ENCODE data around the gene IL1B. TPM values are rescaled to one million over a fixed set of nuclear protein-coding genes. Genes with fewer than 3 reads are reported as not detected.
A peak's percentile ranks its signal among the peaks of the same experiment; 100 is the strongest.

Gene IL1B
- total RNA-seq, 5 donors from 2014 or later (not counting 1 experiment from before 2014, with no cell fraction given) = 0.76 to 4.4 (median 0.97) TPM; not detected in 1

DNA sequence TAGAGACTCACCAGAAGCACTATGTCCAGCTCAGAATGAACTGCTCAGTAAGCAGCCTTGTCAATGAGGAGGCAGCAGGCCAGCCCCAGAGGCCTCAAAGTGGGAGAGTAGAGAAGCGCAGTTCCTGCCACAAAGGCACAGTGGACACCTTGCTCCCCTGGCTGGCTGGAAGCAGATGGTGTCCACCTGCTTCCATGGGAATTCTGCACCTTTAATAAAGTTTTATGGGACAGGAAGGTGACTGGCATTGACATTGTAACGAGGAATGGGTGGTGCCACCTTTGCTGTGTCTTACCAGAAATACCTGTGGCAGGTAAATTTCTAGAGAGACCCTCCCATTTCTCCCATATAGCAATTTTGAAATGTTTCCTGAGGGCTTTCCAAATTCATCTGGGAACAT is 6.7 kb upstream of the IL1B start:
- no peaks in the 10 kb centered on the region for H3K4me1 ChIP-seq (ENCODE audit: control insufficient read depth in 1 of 2, extremely low read depth in 1 of 2, insufficient read depth in 2 of 2, low read length in 2 of 2)
- H3K27me3 ChIP-seq (replicated peaks in 1 of 2; ENCODE audit: control insufficient read depth in 2 of 2, extremely low read depth in 1 of 2, insufficient read depth in 2 of 2, low read length in 1 of 2) = peaks cover 0 to 9% of the 10 kb centered on the region in 2 experiments
- no peaks in the 10 kb centered on the region for H3K9me3 Mint-ChIP-seq
- no peaks in the 10 kb centered on the region for H3K36me3 ChIP-seq (ENCODE audit: control insufficient read depth in 2 of 2, extremely low read depth in 1 of 2, insufficient read depth in 1 of 2, low read length in 1 of 2)
- H3K9me3 ChIP-seq = no peaks in the 10 kb centered on the region
- H3K27ac Mint-ChIP-seq = no peak overlapping the region
- ATAC-seq (replicated peaks in 1 of 4) = no peak
- DNase-seq = no peak
- POLR2A ChIA-PET = no interaction called here
- WGBS (ENCODE audit: insufficient coverage) = 100% methylated on average over 1 of the region's 2 CpGs
- H3K4me1 Mint-ChIP-seq = peaks cover 0 to 8% (median 2%) of the 10 kb centered on the region in 3 donors
- H3K27ac ChIP-seq (ENCODE audit: low read length) = no peak overlapping the region
- CTCF ChIA-PET = no interaction called here
- H3K4me3 ChIP-seq (ENCODE audit: control insufficient read depth in 1 of 2, extremely low read depth in 1 of 2, low read length in 1 of 2) = no peak overlapping the region
- H3K4me3 Mint-ChIP-seq = no peak overlapping the region
- no peaks in the 10 kb centered on the region for H3K36me3 Mint-ChIP-seq
- H3K27me3 Mint-ChIP-seq = peaks cover 32% of the 10 kb centered on the region in 2 donors

GRCh38 chr2:112841295-112842044 is 4.9 kb upstream of the IL1B start:
- POLR2A ChIA-PET = no interaction called here
- CTCF ChIA-PET = no interaction called here

GRCh38 chr2:112840068-112840445 is 3.5 kb upstream of the IL1B start:
- H3K27ac ChIP-seq (ENCODE audit: low read length) = no peak overlapping the region
- no peak for DNase-seq
- WGBS (ENCODE audit: insufficient coverage) = no CpG with 5 or more reads among the region's 1 CpG
- peaks cover 0 to 8% (median 6%) of the 10 kb centered on the region in 3 donors for H3K4me1 Mint-ChIP-seq
- ChIA-PET POLR2A (no interaction called here), CTCF (interaction anchor here in 1 of 2 donors (0.6 kb wide), 1 partner anchor 30 kb away, joined by 3 read pairs; no protein-coding TSS in a partner anchor)
- ATAC-seq (replicated peaks in 1 of 4) = no peak
- H3K9me3 ChIP-seq = no peaks in the 10 kb centered on the region
- no peaks in the 10 kb centered on the region for H3K36me3 ChIP-seq (ENCODE audit: control insufficient read depth in 2 of 2, extremely low read depth in 1 of 2, insufficient read depth in 1 of 2, low read length in 1 of 2)
- H3K27ac Mint-ChIP-seq = no peak overlapping the region
- no peaks in the 10 kb centered on the region for H3K4me1 ChIP-seq (ENCODE audit: control insufficient read depth in 1 of 2, extremely low read depth in 1 of 2, insufficient read depth in 2 of 2, low read length in 2 of 2)
- H3K4me3 ChIP-seq (ENCODE audit: control insufficient read depth in 1 of 2, extremely low read depth in 1 of 2, low read length in 1 of 2) = no peak overlapping the region
- H3K27me3 ChIP-seq (replicated peaks in 1 of 2; ENCODE audit: control insufficient read depth in 2 of 2, extremely low read depth in 1 of 2, insufficient read depth in 2 of 2, low read length in 1 of 2) = peaks cover 0 to 7% of the 10 kb centered on the region in 2 experiments
- no peaks in the 10 kb centered on the region for H3K9me3 Mint-ChIP-seq
- H3K27me3 Mint-ChIP-seq = peaks cover 22 to 25% of the 10 kb centered on the region in 2 donors
- no peak overlapping the region for H3K4me3 Mint-ChIP-seq
- H3K36me3 Mint-ChIP-seq = no peaks in the 10 kb centered on the region

More at GRCh38 chr2:112841295-112842044, 4.9 kb upstream of the IL1B start:
- Histone ChIP-seq H3K27me3 (replicated peaks in 1 of 2; ENCODE audit: control insufficient read depth in 2 of 2, extremely low read depth in 1 of 2, insufficient read depth in 2 of 2, low read length in 1 of 2) (peaks cover 0 to 7% of the 10 kb centered on the region in 2 experiments), H3K27ac (ENCODE audit: low read length) (no peak overlapping the region), H3K36me3 (ENCODE audit: control insufficient read depth in 2 of 2, extremely low read depth in 1 of 2, insufficient read depth in 1 of 2, low read length in 1 of 2) (no peaks in the 10 kb centered on the region), H3K4me1 (ENCODE audit: control insufficient read depth in 1 of 2, extremely low read depth in 1 of 2, insufficient read depth in 2 of 2, low read length in 2 of 2) (no peaks in the 10 kb centered on the region), H3K9me3 (no peaks in the 10 kb centered on the region), H3K4me3 (ENCODE audit: control insufficient read depth in 1 of 2, extremely low read depth in 1 of 2, low read length in 1 of 2) (no peak overlapping the region)
- WGBS (ENCODE audit: insufficient coverage) = no CpG with 5 or more reads among the region's 5 CpGs
- Mint-ChIP-seq H3K27ac (no peak overlapping the region), H3K9me3 (no peaks in the 10 kb centered on the region), H3K4me1 (peaks cover 0 to 8% (median 2%) of the 10 kb centered on the region in 3 donors), H3K36me3 (no peaks in the 10 kb centered on the region), H3K4me3 (no peak overlapping the region), H3K27me3 (peaks cover 25% of the 10 kb centered on the region in 2 donors)
- DNase-seq (no peak), ATAC-seq (replicated peaks in 1 of 4) (no peak)

GRCh38 chr2:112839407-112840067 is 3.0 kb upstream of the IL1B start:
- WGBS (ENCODE audit: insufficient coverage) = 88% methylated on average over 6 of the region's 9 CpGs
- Mint-ChIP-seq H3K9me3 (no peaks in the 10 kb centered on the region), H3K27me3 (peaks cover 22 to 25% of the 10 kb centered on the region in 2 donors), H3K36me3 (no peaks in the 10 kb centered on the region), H3K4me1 (peaks cover 0 to 8% (median 6%) of the 10 kb centered on the region in 3 donors), H3K27ac (no peak overlapping the region), H3K4me3 (no peak overlapping the region)
- Histone ChIP-seq H3K27me3 (replicated peaks in 1 of 2; ENCODE audit: control insufficient read depth in 2 of 2, extremely low read depth in 1 of 2, insufficient read depth in 2 of 2, low read length in 1 of 2) (peaks cover 0 to 4% of the 10 kb centered on the region in 2 experiments), H3K9me3 (no peaks in the 10 kb centered on the region), H3K4me3 (ENCODE audit: control insufficient read depth in 1 of 2, extremely low read depth in 1 of 2, low read length in 1 of 2) (no peak overlapping the region), H3K27ac (ENCODE audit: low read length) (no peak overlapping the region), H3K36me3 (ENCODE audit: control insufficient read depth in 2 of 2, extremely low read depth in 1 of 2, insufficient read depth in 1 of 2, low read length in 1 of 2) (no peaks in the 10 kb centered on the region), H3K4me1 (ENCODE audit: control insufficient read depth in 1 of 2, extremely low read depth in 1 of 2, insufficient read depth in 2 of 2, low read length in 2 of 2) (no peaks in the 10 kb centered on the region)
- CTCF ChIA-PET = interaction anchor here in 1 of 2 donors (0.6 kb wide), 1 partner anchor 30 kb away, joined by 3 read pairs; no protein-coding TSS in a partner anchor
- POLR2A ChIA-PET = no interaction called here
- DNase-seq (peak in 3 of 35 experiments; percentile 15 to 33 (median 16)), ATAC-seq (replicated peaks in 1 of 4) (no peak)

DNA sequence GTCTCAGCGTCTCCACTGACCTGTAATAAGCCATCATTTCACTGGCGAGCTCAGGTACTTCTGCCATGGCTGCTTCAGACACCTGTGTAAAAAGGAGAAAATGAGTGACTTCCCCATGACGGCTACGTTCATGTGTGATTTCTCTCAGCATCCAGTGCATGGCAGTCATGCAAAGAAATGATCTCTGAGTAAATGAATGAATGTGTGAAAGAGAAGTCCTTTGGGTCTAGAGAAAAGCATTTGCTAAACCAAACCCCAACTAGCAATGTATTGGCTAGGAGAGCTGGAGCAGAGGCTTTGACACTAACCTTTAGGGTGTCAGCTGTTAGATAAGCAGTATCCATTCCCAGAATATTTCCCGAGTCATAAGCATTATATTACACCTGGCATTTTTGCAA is 417 bp downstream of the IL1B start:
- Mint-ChIP-seq H3K9me3 (no peaks in the 10 kb centered on the region), H3K4me3 (no peak overlapping the region), H3K4me1 (peaks cover 0 to 14% (median 4%) of the 10 kb centered on the region in 3 donors), H3K27me3 (peaks cover 14 to 25% of the 10 kb centered on the region in 2 donors), H3K27ac (no peak overlapping the region), H3K36me3 (no peaks in the 10 kb centered on the region)
- ATAC-seq (replicated peaks in 1 of 4) (no peak), DNase-seq (no peak)
- H3K36me3 ChIP-seq (ENCODE audit: control insufficient read depth in 2 of 2, extremely low read depth in 1 of 2, insufficient read depth in 1 of 2, low read length in 1 of 2) = no peaks in the 10 kb centered on the region
- no peaks in the 10 kb centered on the region for H3K27me3 ChIP-seq (replicated peaks in 1 of 2; ENCODE audit: control insufficient read depth in 2 of 2, extremely low read depth in 1 of 2, insufficient read depth in 2 of 2, low read length in 1 of 2)
- CTCF ChIA-PET = no interaction called here
- no peaks in the 10 kb centered on the region for H3K4me1 ChIP-seq (ENCODE audit: control insufficient read depth in 1 of 2, extremely low read depth in 1 of 2, insufficient read depth in 2 of 2, low read length in 2 of 2)
- H3K9me3 ChIP-seq = no peaks in the 10 kb centered on the region
- no peak overlapping the region for H3K27ac ChIP-seq (ENCODE audit: low read length)
- H3K4me3 ChIP-seq (ENCODE audit: control insufficient read depth in 1 of 2, extremely low read depth in 1 of 2, low read length in 1 of 2) = no peak overlapping the region
- 66% methylated on average over 2 of the region's 5 CpGs for WGBS (ENCODE audit: insufficient coverage)
- POLR2A ChIA-PET = no interaction called here

GRCh38 chr2:112835536-112836162 is 930 bp downstream of the IL1B start:
- H3K4me1 ChIP-seq (ENCODE audit: control insufficient read depth in 1 of 2, extremely low read depth in 1 of 2, insufficient read depth in 2 of 2, low read length in 2 of 2) = no peaks in the 10 kb centered on the region

More at GRCh38 chr2:112835536-112836162, 930 bp downstream of the IL1B start:
- ChIA-PET CTCF (no interaction called here), POLR2A (no interaction called here)
- Mint-ChIP-seq H3K4me1 (peaks cover 0 to 15% (median 4%) of the 10 kb centered on the region in 3 donors), H3K9me3 (no peaks in the 10 kb centered on the region), H3K4me3 (no peak overlapping the region), H3K27me3 (peaks cover 14 to 25% of the 10 kb centered on the region in 2 donors), H3K36me3 (no peaks in the 10 kb centered on the region), H3K27ac (no peak overlapping the region)
- DNase-seq (no peak), ATAC-seq (replicated peaks in 1 of 4) (no peak)
- Histone ChIP-seq H3K27me3 (replicated peaks in 1 of 2; ENCODE audit: control insufficient read depth in 2 of 2, extremely low read depth in 1 of 2, insufficient read depth in 2 of 2, low read length in 1 of 2) (no peaks in the 10 kb centered on the region), H3K4me3 (ENCODE audit: control insufficient read depth in 1 of 2, extremely low read depth in 1 of 2, low read length in 1 of 2) (no peak overlapping the region), H3K36me3 (ENCODE audit: control insufficient read depth in 2 of 2, extremely low read depth in 1 of 2, insufficient read depth in 1 of 2, low read length in 1 of 2) (no peaks in the 10 kb centered on the region), H3K27ac (ENCODE audit: low read length) (no peak overlapping the region), H3K9me3 (no peaks in the 10 kb centered on the region)
- 100% methylated on average over 1 of the region's 1 CpG for WGBS (ENCODE audit: insufficient coverage)
